SU-DHL-6 (cell line): ENCODE measurements around the gene PPFIA2.

ENCODE experiments used
- CTCF ChIP-seq: fragments of 200-600 bp; sonication (generic); IDR thresholded peaks from one replicate; pipeline ENCODE4 v1.5.1; 2017; ENCODE audit warnings: antibody characterized with exemption, mild to moderate bottlenecking, low read length, moderate library complexity; ENCODE audit not compliant: insufficient read depth, poor library complexity, severe bottlenecking
- EZH2phosphoT487 ChIP-seq: fragments of 200-600 bp; sonication (generic), shearing (Covaris generic); conservative IDR thresholded peaks from 2 replicates; pipeline ENCODE4 v1.6.1; 2018; ENCODE audit warnings: mild to moderate bottlenecking, antibody characterized with exemption, low read length, moderate library complexity, mixed read lengths

DNA sequence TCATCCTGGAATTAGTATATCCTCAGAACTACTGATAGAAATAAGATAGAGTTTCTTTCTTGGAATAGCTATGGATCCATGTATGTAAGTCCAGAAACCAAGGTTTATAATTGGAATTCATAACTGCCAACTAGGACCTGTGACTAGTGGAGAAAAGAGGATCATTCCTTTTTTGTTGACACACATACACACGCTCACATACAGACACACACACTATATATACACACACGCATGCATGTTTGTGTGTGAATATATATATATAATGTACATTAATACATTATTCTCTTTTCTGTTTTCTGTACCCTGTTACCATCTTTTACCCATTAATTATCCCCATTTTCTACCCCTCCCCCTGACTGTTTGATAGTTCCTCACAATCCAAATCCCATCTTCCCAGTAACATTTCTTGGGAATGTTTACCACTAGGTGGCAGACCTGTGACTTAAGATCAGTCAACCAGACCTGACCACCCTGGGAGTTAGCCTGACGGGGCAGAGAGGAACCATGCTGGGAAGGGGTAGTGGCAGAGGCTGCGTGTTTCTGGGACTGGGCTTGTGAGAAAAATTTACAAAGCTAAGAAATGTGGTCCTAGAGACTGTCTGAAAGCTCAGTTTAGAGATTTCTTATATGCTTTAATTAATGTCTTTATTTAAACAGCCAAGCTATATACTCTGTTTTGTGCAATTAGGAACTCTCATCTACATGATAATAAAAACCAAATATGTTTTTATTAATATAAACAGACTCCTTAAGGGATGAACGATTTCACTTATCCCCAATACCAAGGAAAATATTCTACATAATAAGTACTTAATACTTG is 308.0 kb downstream of the PPFIA2 start:
- peak; percentile 46 for TF ChIP-seq CTCF
- TF ChIP-seq EZH2phosphoT487, result no peak
